ENCODE measurements around the gene NEIL3.

DNA sequence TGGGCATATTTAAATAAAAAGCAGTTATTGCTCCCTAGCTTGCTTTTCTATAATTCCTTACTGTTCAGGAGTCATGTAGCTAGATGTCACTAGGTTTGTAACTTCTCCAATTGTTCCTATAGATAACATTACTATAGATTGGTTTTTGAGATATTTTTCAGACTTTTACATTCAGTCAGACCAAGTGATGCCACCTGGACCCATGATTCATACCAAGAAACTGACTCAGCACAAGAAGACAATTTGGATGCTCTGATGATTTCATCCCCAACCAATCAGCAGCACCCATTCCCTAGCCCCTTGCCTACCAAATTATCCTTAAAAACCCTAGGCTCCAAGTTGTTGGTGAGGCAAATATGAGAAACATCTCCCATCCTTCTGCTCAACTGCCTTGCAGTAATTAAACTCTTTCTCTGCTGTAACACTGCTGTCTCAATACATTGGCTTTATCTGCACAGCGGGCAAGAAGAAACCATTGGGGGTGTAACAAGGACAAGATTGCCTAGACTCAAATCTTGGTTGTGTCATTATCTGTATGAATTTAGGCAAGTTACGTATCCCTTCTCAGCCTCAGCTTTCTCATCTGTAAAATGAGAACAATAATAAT, 11.8 kb upstream of the NEIL3 start:
- TF ChIP-seq, protein P1, sequence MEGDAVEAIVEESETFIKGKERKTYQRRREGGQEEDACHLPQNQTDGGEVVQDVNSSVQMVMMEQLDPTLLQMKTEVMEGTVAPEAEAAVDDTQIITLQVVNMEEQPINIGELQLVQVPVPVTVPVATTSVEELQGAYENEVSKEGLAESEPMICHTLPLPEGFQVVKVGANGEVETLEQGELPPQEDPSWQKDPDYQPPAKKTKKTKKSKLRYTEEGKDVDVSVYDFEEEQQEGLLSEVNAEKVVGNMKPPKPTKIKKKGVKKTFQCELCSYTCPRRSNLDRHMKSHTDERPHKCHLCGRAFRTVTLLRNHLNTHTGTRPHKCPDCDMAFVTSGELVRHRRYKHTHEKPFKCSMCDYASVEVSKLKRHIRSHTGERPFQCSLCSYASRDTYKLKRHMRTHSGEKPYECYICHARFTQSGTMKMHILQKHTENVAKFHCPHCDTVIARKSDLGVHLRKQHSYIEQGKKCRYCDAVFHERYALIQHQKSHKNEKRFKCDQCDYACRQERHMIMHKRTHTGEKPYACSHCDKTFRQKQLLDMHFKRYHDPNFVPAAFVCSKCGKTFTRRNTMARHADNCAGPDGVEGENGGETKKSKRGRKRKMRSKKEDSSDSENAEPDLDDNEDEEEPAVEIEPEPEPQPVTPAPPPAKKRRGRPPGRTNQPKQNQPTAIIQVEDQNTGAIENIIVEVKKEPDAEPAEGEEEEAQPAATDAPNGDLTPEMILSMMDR (IDR thresholded peaks at IDR 0.05; ENCODE audit: low read length) = no peak
- no peak for TF ChIP-seq EZH2 (IDR thresholded peaks at IDR 0.05; ENCODE audit: borderline replicate concordance, low read length)
